MM.1S (cell line): ENCODE results near the gene OBP2B.

Experiments used
- CTCF ChIP-seq: fragments of 300-600 bp; sonication (generic); IDR thresholded peaks from 2 replicates; pipeline ENCODE4 v1.5.1; 2016; ENCODE audit warnings: antibody characterized with exemption, low read length, mixed read lengths
- EZH2 ChIP-seq: fragments of 300-600 bp; sonication (generic); optimal IDR thresholded peaks from 2 replicates; pipeline ENCODE3; 2017; ENCODE audit warnings: low read depth, mild to moderate bottlenecking, antibody characterized with exemption, low read length, mixed read lengths

DNA sequence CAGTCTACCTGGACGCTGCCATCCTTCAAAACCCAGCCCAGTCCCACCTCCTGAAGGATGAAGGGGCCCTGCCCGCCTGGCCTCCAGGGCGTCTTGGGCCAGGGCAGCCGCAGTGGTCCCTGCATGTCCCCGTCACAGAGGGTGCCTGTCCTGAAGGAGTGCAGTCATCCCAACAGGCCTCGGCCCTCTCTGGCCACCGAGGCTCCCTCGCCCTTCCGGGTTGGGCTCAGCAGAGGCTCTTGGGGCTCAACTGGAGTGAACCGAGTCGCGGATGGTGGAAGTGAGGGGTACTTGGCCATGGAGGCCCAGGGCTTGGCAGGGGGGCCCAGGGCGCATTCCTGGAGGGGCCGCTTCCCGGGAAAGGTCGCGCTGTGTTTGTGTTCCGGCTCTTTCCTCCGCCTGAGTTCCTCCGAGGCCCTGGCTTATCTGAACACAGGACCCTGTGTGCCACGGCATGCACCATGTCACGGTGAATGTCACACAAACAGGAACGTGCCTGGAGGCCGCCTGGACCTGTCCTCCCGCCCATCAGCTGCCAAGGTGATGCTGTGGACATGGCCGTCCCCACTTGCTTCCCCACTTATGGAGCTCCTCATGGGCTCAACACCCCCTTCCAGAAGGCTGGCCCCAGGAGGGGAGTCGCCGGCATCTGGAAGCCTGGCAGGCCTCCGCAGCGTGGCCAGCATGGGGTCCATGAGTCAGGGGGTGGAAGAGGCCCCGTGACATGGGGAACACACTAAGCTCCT, 25.7 kb upstream of the OBP2B start:
- TF ChIP-seq EZH2 (no peak), CTCF (no peak)
